Activated naive CD4-positive, alpha-beta T cell treated with anti-CD3 and anti-CD28 coated beads, Interleukin-2, amount 50 U/mL, for 16 hours (primary cell): ENCODE data around the gene RPUSD1.
"Not testable (repeated sequence)": the region's sequence is repeated elsewhere in the genome, so short reads cannot be mapped to it uniquely, and the experiment has no call there.

Source experiments
- DNase-seq: peaks from one replicate; pipeline ENCODE4 v3.0.0-alpha.2; 2020

Gene RPUSD1

GRCh38 chr16:787978-788398 is at the start of gene RPUSD1:
Gene RPUSD1, minus strand, starts transcription at chr16:788381. Its CDS starts 644 bp downstream, at chr16:787737.
- DNase-seq: no peak

DNA sequence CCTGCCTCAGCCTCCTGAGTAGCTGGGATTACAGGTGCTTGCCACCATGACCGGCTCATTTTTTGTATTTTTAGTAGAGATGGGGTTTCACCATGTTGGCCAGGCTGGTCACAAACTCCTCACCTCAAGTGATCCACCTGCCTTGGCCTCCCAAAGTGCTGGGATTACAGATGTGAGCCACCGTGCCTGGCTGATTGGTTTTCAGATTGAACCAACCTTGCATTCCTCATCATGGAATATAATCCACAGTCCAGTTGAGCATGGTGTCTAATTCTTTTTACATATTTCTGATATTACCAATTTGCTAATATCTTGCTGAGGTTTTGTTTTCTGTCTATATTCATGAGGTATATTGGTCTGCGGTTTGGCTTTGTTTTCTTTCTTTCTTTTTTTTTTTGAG is 48.6 kb upstream of the RPUSD1 start:
- DNase-seq: not testable (repeated sequence)

DNA sequence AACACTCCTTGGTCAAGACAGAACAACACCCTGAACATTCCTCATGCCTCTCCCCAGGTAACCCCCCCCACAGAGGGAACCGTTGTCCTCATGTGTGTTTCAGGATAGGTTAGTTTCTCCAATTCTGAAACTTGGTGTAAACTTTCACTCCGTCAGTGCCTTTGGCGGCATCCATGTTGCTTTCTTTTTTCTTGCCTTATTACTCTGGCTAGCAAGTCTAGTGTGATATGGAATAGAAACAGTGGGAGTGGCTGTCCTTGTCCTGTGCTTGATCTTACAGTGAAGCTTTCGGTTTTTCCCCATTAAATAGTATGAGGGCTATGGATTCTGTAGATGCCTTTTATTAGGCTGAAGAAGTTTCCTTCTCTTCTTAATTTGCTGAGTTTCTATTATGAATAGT is 48.0 kb upstream of the RPUSD1 start:
- DNase-seq: no peak

DNA sequence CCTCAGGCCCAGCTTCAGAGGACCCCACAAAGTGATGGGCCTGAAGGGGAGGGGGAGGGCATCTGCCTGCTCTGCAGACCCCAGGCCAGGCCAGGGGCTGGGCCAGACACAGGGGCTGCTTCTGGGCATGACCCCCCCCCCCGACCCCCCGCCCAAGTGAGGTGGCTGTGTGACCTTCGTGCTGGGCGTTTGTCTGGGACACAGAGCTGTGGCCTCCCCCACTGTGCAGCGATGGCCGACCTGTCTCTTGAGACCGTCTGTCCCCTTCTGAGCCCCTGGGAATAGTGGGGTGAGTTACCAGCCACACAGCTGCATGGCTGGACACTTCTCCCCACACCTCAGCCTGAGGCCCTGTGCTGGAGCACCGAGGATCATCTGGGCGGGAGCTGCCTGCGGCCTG is 47.2 kb upstream of the RPUSD1 start:
- no peak for DNase-seq

DNA sequence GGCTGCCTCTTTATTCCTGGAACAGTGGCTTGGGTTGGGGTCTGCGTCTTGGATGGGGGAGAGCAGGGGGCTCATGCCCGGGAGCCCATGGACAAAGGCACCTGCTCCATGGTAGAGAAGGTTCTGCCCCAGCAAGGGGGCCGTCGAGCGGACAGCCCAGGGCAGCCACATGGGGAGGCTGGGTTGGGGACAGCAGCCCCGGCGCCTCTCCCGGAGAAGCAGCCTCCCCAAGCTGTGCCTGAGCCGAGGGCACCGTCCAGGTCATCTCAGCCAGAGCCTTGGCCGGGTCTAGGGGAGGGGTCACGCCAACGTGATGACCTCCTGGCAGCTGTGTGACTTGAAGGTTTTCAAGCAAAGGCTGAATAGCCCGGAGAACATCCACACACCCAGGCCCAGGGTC is 45.2 kb upstream of the RPUSD1 start:
- no peak for DNase-seq

DNA sequence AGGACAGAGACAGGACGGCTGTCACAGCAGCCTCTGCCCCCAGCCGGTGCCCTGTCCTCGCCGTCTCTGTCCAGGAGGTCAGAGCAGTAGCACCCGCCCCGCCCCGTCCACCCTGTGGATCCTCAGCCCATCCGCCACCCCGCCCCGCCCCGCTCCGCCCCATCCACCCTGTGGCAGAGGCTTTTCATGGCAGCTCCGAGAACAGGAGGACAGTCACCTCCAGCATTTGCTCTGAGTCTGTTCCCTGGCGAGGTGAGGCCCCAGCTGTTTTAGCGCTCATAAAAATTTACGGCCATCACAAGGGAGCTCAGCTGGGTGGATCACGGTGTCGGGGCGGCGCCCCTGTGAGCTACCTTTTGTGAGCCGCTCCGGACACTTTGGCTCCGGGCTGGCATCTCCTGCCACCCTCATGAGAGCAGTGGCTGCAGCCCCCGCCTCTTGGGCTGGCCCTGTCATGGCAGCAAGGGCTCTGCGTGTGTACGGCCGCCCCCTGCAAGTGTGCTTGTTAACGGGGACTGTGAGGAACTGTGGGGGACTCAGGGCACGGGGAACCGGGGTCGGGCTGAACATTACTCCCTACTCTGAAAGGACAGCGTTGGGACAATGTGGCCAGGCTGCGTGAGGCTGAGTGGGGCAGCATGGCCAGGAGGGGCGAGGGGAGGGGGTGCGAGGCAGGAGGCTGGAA is 44.6 kb upstream of the RPUSD1 start:
- no peak for DNase-seq

GRCh38 chr16:831571-832413 is 43.6 kb upstream of the RPUSD1 start:
- no peak for DNase-seq

DNA sequence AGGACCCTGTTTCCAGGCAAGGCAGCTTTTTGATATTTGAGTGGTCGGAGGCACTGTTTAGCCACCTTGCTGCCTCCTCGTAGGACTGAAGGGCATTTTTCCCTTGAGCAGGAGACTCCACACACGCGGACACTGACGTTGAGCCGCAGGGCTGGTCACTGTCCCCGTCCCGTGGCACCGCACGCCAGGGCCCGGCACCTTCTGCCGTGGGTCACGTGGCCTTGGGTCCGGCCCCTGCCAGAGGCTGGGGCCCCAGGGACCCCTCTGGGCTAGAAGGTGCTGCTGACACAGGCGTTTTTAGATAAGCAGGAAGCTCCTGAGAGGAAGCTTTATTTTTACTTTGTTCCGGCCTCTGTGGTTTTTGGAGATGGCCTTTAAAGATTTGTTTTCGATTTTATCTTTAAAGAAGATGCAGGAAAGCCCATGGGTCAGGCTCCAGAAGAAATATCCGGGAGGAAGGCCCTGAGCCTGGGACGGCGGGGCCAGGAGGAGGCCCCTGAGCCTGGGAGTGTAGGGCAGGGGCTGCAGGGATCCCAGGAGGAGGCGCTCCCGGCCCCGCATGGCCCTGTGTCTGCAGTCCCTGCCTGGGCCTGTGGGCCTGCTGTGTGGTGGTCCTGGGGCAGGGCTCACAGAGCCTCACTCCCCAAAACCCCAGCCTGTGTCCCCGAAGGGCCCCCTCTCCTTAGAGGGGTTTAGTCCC is 42.8 kb upstream of the RPUSD1 start:
- no peak for DNase-seq

GRCh38 chr16:830107-830870 is 42.1 kb upstream of the RPUSD1 start:
- no peak for DNase-seq

DNA sequence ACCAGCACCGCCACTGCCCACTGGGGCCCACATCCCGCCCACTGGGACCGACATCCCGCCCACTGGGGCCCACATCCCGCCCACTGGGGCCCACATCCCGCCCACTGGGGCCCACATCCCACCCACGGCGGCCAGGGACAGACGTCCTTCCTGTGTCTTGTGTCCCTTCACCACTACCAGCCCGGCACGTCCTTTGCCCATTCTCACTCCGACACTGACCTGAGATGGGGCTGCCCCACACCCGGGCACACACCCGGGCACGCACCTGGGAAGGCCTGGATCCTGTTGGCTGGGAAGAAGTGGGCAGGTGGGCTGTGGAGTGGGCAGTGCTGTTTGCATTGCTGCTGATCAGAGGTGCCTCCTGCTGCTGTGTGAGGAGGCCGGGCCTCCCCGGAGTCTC is 40.7 kb upstream of the RPUSD1 start:
- DNase-seq: no peak

DNA sequence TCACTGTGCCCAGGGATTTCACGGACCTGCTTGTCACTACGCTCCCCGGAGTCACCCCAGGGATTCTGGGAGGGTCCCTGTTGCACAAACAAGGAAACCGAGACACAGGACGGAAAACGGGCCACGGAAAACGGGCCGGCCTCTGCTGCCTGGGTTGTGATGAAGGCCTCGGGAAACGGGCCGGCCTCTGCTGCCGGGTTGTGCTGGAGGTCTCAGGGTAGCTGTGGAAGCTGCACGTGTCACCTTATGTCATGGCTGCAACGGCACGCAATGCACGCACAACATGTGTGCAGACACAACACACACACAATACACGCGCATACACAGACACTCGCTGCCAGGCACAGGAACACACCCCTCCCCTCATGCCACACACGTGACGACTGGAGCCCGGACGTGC is 39.3 kb upstream of the RPUSD1 start:
- no peak for DNase-seq

DNA sequence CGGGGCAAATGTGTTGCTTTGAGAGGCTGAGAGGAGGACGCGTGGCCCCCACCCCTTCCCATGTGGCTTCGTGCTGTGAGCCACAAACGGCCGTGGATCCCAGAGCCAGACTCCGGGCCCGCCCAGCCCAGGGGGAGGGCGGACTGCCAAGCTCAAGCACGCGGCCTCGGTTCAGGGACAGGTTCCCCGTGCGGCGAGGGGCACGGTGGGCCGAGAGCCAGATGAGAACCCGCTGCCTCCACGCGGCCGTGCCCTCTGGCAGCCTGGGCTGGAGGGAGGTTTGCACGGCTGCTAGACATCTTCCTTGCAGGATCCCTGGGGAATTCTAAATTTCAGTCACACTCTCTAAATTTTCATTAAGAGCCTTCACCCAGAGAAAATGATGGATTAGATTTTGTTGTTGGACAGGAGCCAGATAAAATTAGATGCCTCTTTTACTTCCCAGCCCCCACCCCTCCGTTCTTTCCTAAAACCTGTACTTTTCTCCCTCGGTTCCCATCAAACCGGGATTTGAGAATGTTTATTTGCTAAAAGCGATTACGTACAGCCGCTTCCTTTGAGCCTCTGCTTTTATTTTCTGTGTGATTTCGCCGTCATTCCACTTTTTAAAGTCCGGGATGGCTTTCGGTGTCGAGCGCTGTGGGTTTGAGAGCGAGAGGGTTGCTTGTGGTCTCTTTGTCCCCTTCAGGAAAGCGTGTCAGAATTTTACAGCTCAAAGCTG is 37.3 kb upstream of the RPUSD1 start:
- DNase-seq: no peak

DNA sequence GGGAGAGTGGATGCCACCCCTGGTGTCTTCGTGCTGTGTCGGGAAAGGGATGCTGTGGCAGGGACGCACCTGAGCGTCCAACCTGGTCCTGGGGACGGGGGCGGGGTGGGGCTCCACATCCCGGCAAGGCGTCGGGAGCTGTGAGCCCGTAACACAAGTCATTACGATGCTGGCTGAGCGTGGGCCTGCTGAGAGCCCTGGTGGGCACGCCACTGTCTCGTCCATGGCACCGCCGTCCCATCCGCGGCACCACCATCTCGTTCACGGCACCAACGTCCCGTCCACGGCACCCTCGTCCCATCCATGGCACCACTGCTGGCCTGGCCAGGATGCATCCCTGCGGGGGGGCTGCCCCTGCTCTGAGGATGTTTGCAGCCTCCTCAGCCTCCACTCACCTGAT is 36.4 kb upstream of the RPUSD1 start:
- DNase-seq: no peak

DNA sequence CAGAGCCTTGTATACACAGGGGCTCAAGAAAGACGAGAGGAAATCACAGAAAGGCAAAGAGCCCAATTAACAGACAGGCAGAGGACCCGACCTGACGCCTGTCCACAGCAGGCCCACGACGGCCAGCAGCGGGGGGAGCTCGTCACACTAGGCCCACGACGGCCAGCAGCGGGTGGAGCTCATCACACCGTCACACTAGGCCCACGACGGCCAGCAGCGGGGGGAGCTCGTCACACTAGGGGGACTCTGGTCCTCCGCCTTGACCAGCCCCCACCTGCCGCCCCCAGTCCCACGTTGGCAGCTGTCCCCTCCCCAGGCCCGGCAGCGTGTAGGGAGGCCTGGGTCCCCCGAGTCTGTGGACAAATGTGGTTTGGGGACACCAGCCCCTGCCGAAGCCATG is 36.0 kb upstream of the RPUSD1 start:
- DNase-seq: no peak

DNA sequence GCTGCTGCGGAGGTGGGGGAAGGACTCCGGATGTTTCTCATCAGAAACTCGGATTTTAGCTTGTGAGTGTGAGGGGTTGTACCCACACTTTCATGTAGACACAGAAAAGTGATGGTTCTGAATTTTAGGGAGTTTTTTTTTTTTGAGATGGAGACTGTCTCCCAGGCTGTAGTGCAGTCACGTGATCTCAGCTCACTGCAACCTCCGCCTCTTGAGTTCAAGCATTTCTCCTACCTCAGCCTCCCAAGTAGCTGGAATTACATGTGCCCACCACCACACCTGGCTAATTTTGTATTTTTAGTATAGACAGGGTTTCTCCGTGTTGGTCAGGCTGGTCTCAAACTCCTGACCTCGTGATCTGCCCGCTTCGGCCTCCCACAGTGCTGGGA is 34.7 kb upstream of the RPUSD1 start:
- no peak for DNase-seq

DNA sequence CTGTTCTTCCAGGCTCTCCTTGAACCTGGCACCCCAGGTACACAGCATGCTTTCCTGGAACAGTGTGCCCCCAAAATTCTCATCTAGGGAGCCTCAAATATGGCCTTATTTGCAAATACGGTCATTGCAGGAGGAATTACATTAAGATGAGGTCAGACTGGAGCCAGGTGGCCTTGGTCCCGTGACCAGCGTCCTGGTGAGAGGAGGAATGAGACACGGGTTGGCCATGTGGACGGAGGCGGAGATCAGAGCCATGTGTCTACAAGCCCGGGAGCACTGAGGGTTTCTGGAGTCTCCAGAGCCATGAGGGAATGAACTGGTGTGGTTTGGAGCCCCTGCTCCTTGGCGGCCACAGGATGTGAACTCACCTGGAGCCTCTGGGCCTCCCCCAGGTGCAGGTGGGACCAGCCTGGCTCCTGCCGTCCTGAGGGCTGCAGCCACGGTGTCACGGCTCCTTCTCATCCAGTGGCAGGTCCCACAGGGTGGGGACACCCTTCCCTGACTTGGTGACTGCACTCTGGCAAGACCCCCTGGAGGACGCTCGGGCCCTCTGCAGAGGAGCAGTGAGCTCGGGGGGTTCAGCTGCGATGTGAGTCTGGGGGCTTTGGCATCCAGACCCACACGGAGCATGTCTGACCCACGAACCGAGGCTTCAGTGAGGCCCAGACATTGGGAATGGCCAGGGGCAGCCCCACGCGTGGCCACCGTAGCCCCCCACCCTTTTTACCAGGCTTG is 34.2 kb upstream of the RPUSD1 start:
- DNase-seq: no peak

DNA sequence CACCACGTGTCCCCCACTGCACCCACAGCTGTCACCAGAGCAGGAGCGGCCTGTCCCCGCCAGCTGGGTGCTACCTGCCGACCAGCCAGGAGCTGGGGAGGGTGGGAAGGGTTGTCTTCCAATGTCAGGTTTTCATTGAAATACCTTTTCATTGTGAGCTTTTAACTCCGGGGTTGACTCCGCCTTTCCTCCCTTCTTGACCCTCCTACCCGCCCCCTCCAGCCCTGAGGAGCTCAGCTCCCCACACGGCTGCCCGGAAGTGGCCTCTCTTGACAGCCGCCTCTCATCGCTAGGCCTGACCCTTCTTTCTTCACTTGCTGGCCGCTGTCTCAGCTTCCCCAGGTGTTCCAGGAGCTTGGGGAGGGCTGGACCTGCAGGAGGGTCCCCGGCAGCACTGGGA is 33.6 kb upstream of the RPUSD1 start:
- DNase-seq: no peak

GRCh38 chr16:820748-821147 is 32.6 kb upstream of the RPUSD1 start:
- DNase-seq: no peak

DNA sequence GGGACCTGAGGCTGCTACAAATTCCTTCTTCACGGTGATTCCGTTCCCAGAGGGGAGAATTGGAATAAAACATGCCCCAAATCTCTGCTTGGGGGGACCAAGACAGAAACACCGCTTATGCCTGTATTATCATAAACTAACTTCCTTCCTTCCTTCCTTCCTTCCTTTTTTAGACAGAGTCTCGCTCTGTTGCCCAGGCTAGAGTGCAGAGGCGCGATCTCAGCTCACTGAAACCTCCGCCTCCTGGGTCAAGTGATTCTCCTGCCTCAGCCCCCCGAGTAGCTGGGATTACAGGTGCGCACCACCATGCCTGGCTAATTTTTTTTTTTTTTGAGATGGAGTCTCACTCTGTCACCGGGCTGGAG is 31.8 kb upstream of the RPUSD1 start:
- not testable (repeated sequence) for DNase-seq

DNA sequence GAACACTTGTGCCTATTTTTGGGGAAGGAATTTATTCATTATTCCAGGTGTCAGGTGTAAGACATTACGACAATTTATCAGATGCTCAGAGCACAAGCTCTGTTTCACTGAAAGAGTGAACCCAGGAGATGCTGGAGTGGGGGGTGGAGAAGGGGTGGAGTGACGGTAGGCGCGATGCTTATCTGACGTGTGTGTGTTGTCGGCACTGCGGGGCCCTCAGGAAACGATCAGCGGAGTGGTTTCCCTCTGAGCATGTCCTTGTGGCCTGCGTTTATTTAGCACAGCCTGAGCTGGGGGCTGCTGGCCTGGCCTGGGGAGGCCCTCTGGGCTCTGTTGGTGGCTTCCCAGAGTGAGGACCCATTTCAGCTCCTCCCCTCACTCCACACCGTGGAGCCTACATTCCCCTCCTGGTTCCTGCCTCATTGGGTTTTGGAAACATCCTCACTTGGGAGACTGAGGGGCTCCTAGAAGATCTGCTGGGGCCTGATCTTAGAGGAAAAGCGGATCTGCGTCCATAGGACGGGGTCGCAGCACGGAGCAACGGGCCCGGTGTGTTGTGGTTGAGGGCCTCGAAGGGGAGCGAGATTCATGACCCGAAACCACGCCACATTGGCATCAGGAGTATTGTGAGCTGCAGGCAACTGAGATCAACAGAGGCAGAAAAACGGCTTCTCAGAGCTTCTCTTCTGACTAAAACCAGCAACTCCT is 31.3 kb upstream of the RPUSD1 start:
- no peak for DNase-seq

DNA sequence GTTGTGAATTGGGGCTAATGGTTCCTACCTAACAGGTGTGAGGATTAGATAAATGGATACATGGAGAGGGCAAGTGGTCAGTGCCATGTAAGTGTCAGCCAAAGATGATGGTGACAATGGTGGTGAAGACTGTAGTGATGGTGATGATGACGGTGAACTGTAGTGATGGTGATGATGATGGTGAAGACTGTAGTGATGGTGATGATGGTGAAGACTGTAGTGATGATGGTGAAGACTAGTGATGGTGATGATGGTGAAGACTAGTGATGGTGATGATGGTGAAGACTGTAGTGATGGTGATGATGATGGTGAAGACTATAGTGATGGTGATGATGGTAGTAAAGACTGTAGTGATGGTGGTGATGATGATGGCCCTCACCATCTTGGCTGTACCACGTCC is 30.4 kb upstream of the RPUSD1 start:
- DNase-seq: no peak
